Measurements from ENCODE around the gene DTNB.
"Not testable (repeated sequence)": the region's sequence is repeated elsewhere in the genome, so short reads cannot be mapped to it uniquely, and the experiment has no call there.

The DTNB gene

GRCh38 chr2:25418944-25419677, 254.3 kb downstream of the DTNB start:
- Histone ChIP-seq H3K9ac (ENCODE audit: low read depth in 1 of 2, low read length in 2 of 2) (no peak overlapping the region), H3K36me3 (ENCODE audit: control insufficient read depth in 2 of 2, insufficient read depth in 2 of 2, low read length in 2 of 2) (no peaks in the 10 kb centered on the region), H3K27ac (ENCODE audit: low read depth in 2 of 2, low read length in 2 of 2) (peak overlapping the region in 1 of 2 donors; percentile 38), H3K9me3 (ENCODE audit: control insufficient read depth in 2 of 2, low read length in 2 of 2) (no peaks in the 10 kb centered on the region), H3K4me3 (ENCODE audit: low read length in 2 of 2) (no peak overlapping the region), H3K27me3 (ENCODE audit: control insufficient read depth in 2 of 2, insufficient read depth in 2 of 2, low read length in 2 of 2) (no peaks in the 10 kb centered on the region), H3K4me1 (ENCODE audit: control insufficient read depth in 2 of 2, insufficient read depth in 2 of 2, low read length in 2 of 2) (peaks cover 13 to 17% of the 10 kb centered on the region in 2 donors)

- peaks cover 13 to 17% of the 10 kb centered on the region in 2 donors for H3K4me1 ChIP-seq (ENCODE audit: control insufficient read depth in 2 of 2, insufficient read depth in 2 of 2, low read length in 2 of 2)
- H3K9me3 ChIP-seq (ENCODE audit: control insufficient read depth in 2 of 2, low read length in 2 of 2) = no peaks in the 10 kb centered on the region
- no peaks in the 10 kb centered on the region for H3K27me3 ChIP-seq (ENCODE audit: control insufficient read depth in 2 of 2, insufficient read depth in 2 of 2, low read length in 2 of 2)
- H3K27ac ChIP-seq (ENCODE audit: low read depth in 2 of 2, low read length in 2 of 2) = peak overlapping the region; percentile 7 to 20
- no peaks in the 10 kb centered on the region for H3K36me3 ChIP-seq (ENCODE audit: control insufficient read depth in 2 of 2, insufficient read depth in 2 of 2, low read length in 2 of 2)
- no peak overlapping the region for H3K4me3 ChIP-seq (ENCODE audit: low read length in 2 of 2)
- no peak overlapping the region for H3K9ac ChIP-seq (ENCODE audit: low read depth in 1 of 2, low read length in 2 of 2)
Observed at GRCh38 chr2:25417715-25418369, 255.5 kb downstream of the DTNB start.

- no peak overlapping the region for H3K9ac ChIP-seq (ENCODE audit: low read depth in 1 of 2, low read length in 2 of 2)
Observed at GRCh38 chr2:25416674-25417073, 256.7 kb downstream of the DTNB start.

GRCh38 chr2:25414781-25415180, 258.6 kb downstream of the DTNB start:
- no peaks in the 10 kb centered on the region for H3K9me3 ChIP-seq (ENCODE audit: control insufficient read depth in 2 of 2, low read length in 2 of 2)
- no peak overlapping the region for H3K27ac ChIP-seq (ENCODE audit: low read depth in 2 of 2, low read length in 2 of 2)
- no peaks in the 10 kb centered on the region for H3K36me3 ChIP-seq (ENCODE audit: control insufficient read depth in 2 of 2, insufficient read depth in 2 of 2, low read length in 2 of 2)

More at GRCh38 chr2:25416674-25417073, 256.7 kb downstream of the DTNB start:
- no peaks in the 10 kb centered on the region for H3K27me3 ChIP-seq (ENCODE audit: control insufficient read depth in 2 of 2, insufficient read depth in 2 of 2, low read length in 2 of 2)
- no peaks in the 10 kb centered on the region for H3K9me3 ChIP-seq (ENCODE audit: control insufficient read depth in 2 of 2, low read length in 2 of 2)
- H3K36me3 ChIP-seq (ENCODE audit: control insufficient read depth in 2 of 2, insufficient read depth in 2 of 2, low read length in 2 of 2) = no peaks in the 10 kb centered on the region
- H3K4me3 ChIP-seq (ENCODE audit: low read length in 2 of 2) = no peak overlapping the region
- H3K27ac ChIP-seq (ENCODE audit: low read depth in 2 of 2, low read length in 2 of 2) = no peak overlapping the region
- peaks cover 10 to 13% of the 10 kb centered on the region in 2 donors for H3K4me1 ChIP-seq (ENCODE audit: control insufficient read depth in 2 of 2, insufficient read depth in 2 of 2, low read length in 2 of 2)

GRCh38 chr2:25413409-25413808, 260.0 kb downstream of the DTNB start:
- H3K4me1 ChIP-seq (ENCODE audit: control insufficient read depth in 2 of 2, insufficient read depth in 2 of 2, low read length in 2 of 2); H3K9ac ChIP-seq (ENCODE audit: low read depth in 1 of 2, low read length in 2 of 2): not testable (repeated sequence)

More at GRCh38 chr2:25414781-25415180, 258.6 kb downstream of the DTNB start:
- Histone ChIP-seq H3K4me1 (ENCODE audit: control insufficient read depth in 2 of 2, insufficient read depth in 2 of 2, low read length in 2 of 2) (peaks cover 0 to under 1% of the 10 kb centered on the region in 2 donors), H3K4me3 (ENCODE audit: low read length in 2 of 2) (no peak overlapping the region), H3K27me3 (ENCODE audit: control insufficient read depth in 2 of 2, insufficient read depth in 2 of 2, low read length in 2 of 2) (no peaks in the 10 kb centered on the region), H3K9ac (ENCODE audit: low read depth in 1 of 2, low read length in 2 of 2) (no peak overlapping the region)

GRCh38 chr2:25411753-25412152, 261.6 kb downstream of the DTNB start:
- Histone ChIP-seq H3K4me1 (ENCODE audit: control insufficient read depth in 2 of 2, insufficient read depth in 2 of 2, low read length in 2 of 2) (peaks cover 0 to 7% of the 10 kb centered on the region in 2 donors), H3K36me3 (ENCODE audit: control insufficient read depth in 2 of 2, insufficient read depth in 2 of 2, low read length in 2 of 2) (no peaks in the 10 kb centered on the region), H3K4me3 (ENCODE audit: low read length in 2 of 2) (no peak overlapping the region), H3K27ac (ENCODE audit: low read depth in 2 of 2, low read length in 2 of 2) (peak overlapping the region in 1 of 2 donors; percentile 32), H3K27me3 (ENCODE audit: control insufficient read depth in 2 of 2, insufficient read depth in 2 of 2, low read length in 2 of 2) (no peaks in the 10 kb centered on the region), H3K9me3 (ENCODE audit: control insufficient read depth in 2 of 2, low read length in 2 of 2) (no peaks in the 10 kb centered on the region), H3K9ac (ENCODE audit: low read depth in 1 of 2, low read length in 2 of 2) (no peak overlapping the region)

More at GRCh38 chr2:25413409-25413808, 260.0 kb downstream of the DTNB start:
- H3K4me3 ChIP-seq (ENCODE audit: low read length in 2 of 2); H3K27ac ChIP-seq (ENCODE audit: low read depth in 2 of 2, low read length in 2 of 2); H3K9me3 ChIP-seq (ENCODE audit: control insufficient read depth in 2 of 2, low read length in 2 of 2); H3K36me3 ChIP-seq (ENCODE audit: control insufficient read depth in 2 of 2, insufficient read depth in 2 of 2, low read length in 2 of 2); H3K27me3 ChIP-seq (ENCODE audit: control insufficient read depth in 2 of 2, insufficient read depth in 2 of 2, low read length in 2 of 2): not testable (repeated sequence)

- Histone ChIP-seq H3K4me1 (ENCODE audit: control insufficient read depth in 2 of 2, insufficient read depth in 2 of 2, low read length in 2 of 2) (peaks cover 0 to 7% of the 10 kb centered on the region in 2 donors), H3K4me3 (ENCODE audit: low read length in 2 of 2) (no peak overlapping the region), H3K27me3 (ENCODE audit: control insufficient read depth in 2 of 2, insufficient read depth in 2 of 2, low read length in 2 of 2) (no peaks in the 10 kb centered on the region), H3K9ac (ENCODE audit: low read depth in 1 of 2, low read length in 2 of 2) (no peak overlapping the region), H3K27ac (ENCODE audit: low read depth in 2 of 2, low read length in 2 of 2) (peak overlapping the region in 1 of 2 donors; percentile 32), H3K9me3 (ENCODE audit: control insufficient read depth in 2 of 2, low read length in 2 of 2) (no peaks in the 10 kb centered on the region), H3K36me3 (ENCODE audit: control insufficient read depth in 2 of 2, insufficient read depth in 2 of 2, low read length in 2 of 2) (no peaks in the 10 kb centered on the region)
Observed at GRCh38 chr2:25411281-25411680, 262.1 kb downstream of the DTNB start.

GRCh38 chr2:25410370-25410769, 263.0 kb downstream of the DTNB start:
- Histone ChIP-seq H3K9me3 (ENCODE audit: control insufficient read depth in 2 of 2, low read length in 2 of 2) (no peaks in the 10 kb centered on the region), H3K36me3 (ENCODE audit: control insufficient read depth in 2 of 2, insufficient read depth in 2 of 2, low read length in 2 of 2) (no peaks in the 10 kb centered on the region), H3K4me3 (ENCODE audit: low read length in 2 of 2) (no peak overlapping the region), H3K4me1 (ENCODE audit: control insufficient read depth in 2 of 2, insufficient read depth in 2 of 2, low read length in 2 of 2) (peaks cover 0 to 7% of the 10 kb centered on the region in 2 donors), H3K27me3 (ENCODE audit: control insufficient read depth in 2 of 2, insufficient read depth in 2 of 2, low read length in 2 of 2) (no peaks in the 10 kb centered on the region), H3K9ac (ENCODE audit: low read depth in 1 of 2, low read length in 2 of 2) (no peak overlapping the region), H3K27ac (ENCODE audit: low read depth in 2 of 2, low read length in 2 of 2) (no peak overlapping the region)

- Histone ChIP-seq H3K36me3 (ENCODE audit: control insufficient read depth in 2 of 2, insufficient read depth in 2 of 2, low read length in 2 of 2) (no peaks in the 10 kb centered on the region), H3K27ac (ENCODE audit: low read depth in 2 of 2, low read length in 2 of 2) (no peak overlapping the region), H3K9ac (ENCODE audit: low read depth in 1 of 2, low read length in 2 of 2) (no peak overlapping the region), H3K4me1 (ENCODE audit: control insufficient read depth in 2 of 2, insufficient read depth in 2 of 2, low read length in 2 of 2) (peaks cover 0 to 7% of the 10 kb centered on the region in 2 donors), H3K9me3 (ENCODE audit: control insufficient read depth in 2 of 2, low read length in 2 of 2) (no peaks in the 10 kb centered on the region), H3K4me3 (ENCODE audit: low read length in 2 of 2) (no peak overlapping the region), H3K27me3 (ENCODE audit: control insufficient read depth in 2 of 2, insufficient read depth in 2 of 2, low read length in 2 of 2) (no peaks in the 10 kb centered on the region)
Observed at GRCh38 chr2:25409468-25409867, 263.9 kb downstream of the DTNB start.

- Histone ChIP-seq H3K9ac (ENCODE audit: low read depth in 1 of 2, low read length in 2 of 2) (no peak overlapping the region), H3K4me3 (ENCODE audit: low read length in 2 of 2) (no peak overlapping the region), H3K4me1 (ENCODE audit: control insufficient read depth in 2 of 2, insufficient read depth in 2 of 2, low read length in 2 of 2) (peaks cover 0 to 7% of the 10 kb centered on the region in 2 donors), H3K27ac (ENCODE audit: low read depth in 2 of 2, low read length in 2 of 2) (no peak overlapping the region), H3K9me3 (ENCODE audit: control insufficient read depth in 2 of 2, low read length in 2 of 2) (no peaks in the 10 kb centered on the region), H3K27me3 (ENCODE audit: control insufficient read depth in 2 of 2, insufficient read depth in 2 of 2, low read length in 2 of 2) (no peaks in the 10 kb centered on the region), H3K36me3 (ENCODE audit: control insufficient read depth in 2 of 2, insufficient read depth in 2 of 2, low read length in 2 of 2) (no peaks in the 10 kb centered on the region)
Observed at GRCh38 chr2:25409044-25409443, 264.3 kb downstream of the DTNB start.
